Peyer's patch (tissue), 4 donors: ENCODE results near the gene SPACA9.

Experiments
- POLR2A ChIP-seq, 2 donors: fragments of 450-650 bp; IDR thresholded peaks; one replicate each; pipeline ENCODE4 v1.5.1; 2017; ENCODE audit warnings: antibody characterized with exemption in 2 of 2, mild to moderate bottlenecking in 2 of 2, moderate library complexity in 2 of 2
- TF ChIP-seq, protein P1 (sequence below), 6 experiments: fragments of 450-650 bp in 4 of 6; fragments of 200-600 bp in 2 of 6; sonication (generic) in 1 of 6; IDR thresholded peaks; one replicate each; pipeline ENCODE4 v1.5.1; 2017 to 2019; ENCODE audit warnings: antibody characterized with exemption in 6 of 6, mild to moderate bottlenecking in 3 of 6, moderate library complexity in 1 of 6

DNA sequence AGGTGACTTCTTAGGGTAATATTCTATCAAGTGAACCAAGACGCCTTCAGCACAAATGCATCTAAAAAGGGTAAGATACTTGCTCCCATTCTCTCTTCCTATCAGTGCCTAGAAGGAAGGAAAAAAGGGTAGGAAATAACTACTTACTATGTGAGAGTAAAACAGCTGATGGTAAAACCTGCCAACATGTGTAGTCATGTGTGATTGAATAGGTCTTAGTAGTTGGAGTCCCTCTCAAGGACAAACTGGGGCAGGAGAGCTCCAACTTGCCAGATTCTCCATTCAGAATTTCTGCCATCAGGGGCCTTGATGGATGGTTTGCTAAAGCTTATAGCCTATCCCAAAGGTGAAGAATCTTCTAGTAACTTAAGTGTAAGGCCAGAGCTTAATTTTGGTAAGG is 60.5 kb downstream of the SPACA9 start:
- TF ChIP-seq, protein P1, sequence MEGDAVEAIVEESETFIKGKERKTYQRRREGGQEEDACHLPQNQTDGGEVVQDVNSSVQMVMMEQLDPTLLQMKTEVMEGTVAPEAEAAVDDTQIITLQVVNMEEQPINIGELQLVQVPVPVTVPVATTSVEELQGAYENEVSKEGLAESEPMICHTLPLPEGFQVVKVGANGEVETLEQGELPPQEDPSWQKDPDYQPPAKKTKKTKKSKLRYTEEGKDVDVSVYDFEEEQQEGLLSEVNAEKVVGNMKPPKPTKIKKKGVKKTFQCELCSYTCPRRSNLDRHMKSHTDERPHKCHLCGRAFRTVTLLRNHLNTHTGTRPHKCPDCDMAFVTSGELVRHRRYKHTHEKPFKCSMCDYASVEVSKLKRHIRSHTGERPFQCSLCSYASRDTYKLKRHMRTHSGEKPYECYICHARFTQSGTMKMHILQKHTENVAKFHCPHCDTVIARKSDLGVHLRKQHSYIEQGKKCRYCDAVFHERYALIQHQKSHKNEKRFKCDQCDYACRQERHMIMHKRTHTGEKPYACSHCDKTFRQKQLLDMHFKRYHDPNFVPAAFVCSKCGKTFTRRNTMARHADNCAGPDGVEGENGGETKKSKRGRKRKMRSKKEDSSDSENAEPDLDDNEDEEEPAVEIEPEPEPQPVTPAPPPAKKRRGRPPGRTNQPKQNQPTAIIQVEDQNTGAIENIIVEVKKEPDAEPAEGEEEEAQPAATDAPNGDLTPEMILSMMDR (IDR thresholded peaks at IDR 0.05) = no peak
- no peak for TF ChIP-seq POLR2A (IDR thresholded peaks at IDR 0.05)
